B cell (primary cell): Measurements from ENCODE around the gene PLA2G3. TPM values are rescaled to one million over a fixed set of nuclear protein-coding genes. Genes with fewer than 3 reads are reported as not detected.
A peak's percentile ranks its signal among the peaks of the same experiment; 100 is the strongest.

ENCODE experiments used
- ATAC-seq: fragments of 200-7000 bp; cut with Tn5 transposase; one replicate; pipeline ENCODE4 v1.10.0; 2021; ENCODE audit warnings: low read depth, mild to moderate bottlenecking, moderate number of reproducible peaks, moderate library complexity
- CTCF ChIA-PET: fragments of 350-600 bp; sonication (Branson Sonifier 250); formaldehyde crosslinking; loops from one replicate; lab custom pipeline; 2021; ENCODE audit warnings: antibody characterized with exemption, inconsistent platforms; lab: Charles Lee
- POLR2A ChIA-PET: fragments of 350-600 bp; sonication (Branson Sonifier 250); formaldehyde crosslinking; loops from one replicate; lab custom pipeline; 2021; ENCODE audit warnings: antibody characterized with exemption; lab: Charles Lee
- DNase-seq: peaks from one replicate; pipeline ENCODE4 v3.0.0; 2013
- H2AFZ ChIP-seq: 2 replicates; pipeline ENCODE4 v1.6.1; 2012; ENCODE audit warnings: mild to moderate bottlenecking, low read depth, low read length; ENCODE audit not compliant: insufficient read depth, poor library complexity, severe bottlenecking
- H3K27ac ChIP-seq, 2 donors: 1 replicate in 1 of 2; 2 replicates in 1 of 2; pipeline ENCODE4 v1.5.1; 2012 to 2013; ENCODE audit warnings: low read length in 2 of 2, mild to moderate bottlenecking in 2 of 2, moderate library complexity in 1 of 2
- H3K27me3 ChIP-seq, 4 experiments: fragments of 200-600 bp in 1 of 4; sonication (generic) in 1 of 4; replicated peaks in 1 of 4; 1 replicate in 2 of 4; 2 replicates in 2 of 4; pipeline versions ENCODE4 v1.6.1 to v1.7.0; 2013 to 2016; ENCODE audit warnings: low read length in 3 of 4, mild to moderate bottlenecking in 2 of 4, mixed read lengths in 1 of 4, moderate library complexity in 1 of 4; ENCODE audit not compliant: insufficient read depth in 4 of 4, control insufficient read depth in 3 of 4; ENCODE audit errors: control extremely low read depth in 1 of 4
- H3K36me3 ChIP-seq, 2 experiments: replicated peaks in 1 of 2; 1 replicate in 1 of 2; 2 replicates in 1 of 2; pipeline versions ENCODE4 v1.6.1 to v1.7.1; 2013; ENCODE audit warnings: low read length in 1 of 2; ENCODE audit not compliant: insufficient read depth in 2 of 2, control insufficient read depth in 1 of 2; ENCODE audit errors: control extremely low read depth in 1 of 2, extremely low read depth in 1 of 2
- H3K4me1 ChIP-seq, 2 donors: fragments of 200-600 bp in 1 of 2; sonication (generic) in 1 of 2; 1 replicate in 1 of 2; 2 replicates in 1 of 2; pipeline versions ENCODE4 v1.5.1 to v1.6.1; 2013 to 2017; ENCODE audit warnings: low read length in 2 of 2; ENCODE audit not compliant: control insufficient read depth in 2 of 2, insufficient read depth in 2 of 2
- H3K4me2 ChIP-seq: replicated peaks from 2 replicates; pipeline ENCODE3; 2012; ENCODE audit warnings: mild to moderate bottlenecking, low read depth, low read length; ENCODE audit not compliant: poor library complexity, severe bottlenecking
- H3K4me3 ChIP-seq, 5 experiments: fragments of 200-600 bp in 1 of 5; sonication (generic) in 1 of 5; 1 replicate in 3 of 5; 2 replicates in 2 of 5; pipeline versions ENCODE4 v1.5.1 to v1.7.0; 2011 to 2016; ENCODE audit warnings: low read length in 4 of 5, mild to moderate bottlenecking in 4 of 5, low read depth in 2 of 5, control low read depth in 1 of 5, moderate library complexity in 1 of 5; ENCODE audit not compliant: insufficient read depth in 1 of 5; ENCODE audit errors: control extremely low read depth in 1 of 5, extremely low read depth in 1 of 5
- H3K79me2 ChIP-seq: fragments of 200-600 bp; sonication (generic); one replicate; pipeline ENCODE4 v1.6.0; 2016; ENCODE audit warnings: low read length; ENCODE audit not compliant: control insufficient read depth, insufficient read depth
- H3K9ac ChIP-seq: fragments of 200-600 bp; sonication (generic); 2 replicates; pipeline ENCODE4 v1.6.1; 2017; ENCODE audit warnings: mild to moderate bottlenecking, low read length, moderate library complexity
- H3K9me3 ChIP-seq, 3 donors: one replicate each; pipeline versions ENCODE4 v1.6.1 to v1.7.1; 2013; ENCODE audit warnings: low read length in 2 of 3; ENCODE audit not compliant: control insufficient read depth in 2 of 3, insufficient read depth in 1 of 3; ENCODE audit errors: control extremely low read depth in 1 of 3
- H4K20me1 ChIP-seq: 2 replicates; pipeline ENCODE4 v1.6.0; 2012; ENCODE audit warnings: mild to moderate bottlenecking, low read length; ENCODE audit not compliant: insufficient read depth, control insufficient read depth, poor library complexity, severe bottlenecking
- H3K27ac Mint-ChIP-seq: one replicate; pipeline ENCODE4 v1.8.0; 2021; ENCODE audit warnings: mixed read lengths
- H3K27me3 Mint-ChIP-seq: one replicate; pipeline ENCODE4 v1.8.0; 2021; ENCODE audit warnings: mixed read lengths
- H3K4me1 Mint-ChIP-seq: one replicate; pipeline ENCODE4 v1.8.0; 2021; ENCODE audit warnings: mixed read lengths
- H3K4me3 Mint-ChIP-seq: one replicate; pipeline ENCODE4 v1.8.0; 2021; ENCODE audit warnings: mixed read lengths
- H3K9me3 Mint-ChIP-seq: one replicate; pipeline ENCODE4 v1.8.0; 2022; ENCODE audit warnings: mixed read lengths; ENCODE audit not compliant: insufficient read depth
- CTCF ChIP-seq: fragments of 200-600 bp; IDR thresholded peaks from one replicate; pipeline ENCODE4 v1.8.0; 2022; ENCODE audit warnings: antibody characterized with exemption, mild to moderate bottlenecking
- EZH2 ChIP-seq: IDR thresholded peaks from 2 replicates; pipeline ENCODE4 v1.6.1; 2012; ENCODE audit warnings: borderline replicate concordance, low read depth, mild to moderate bottlenecking, moderate library complexity, low read length; ENCODE audit not compliant: insufficient read depth, poor library complexity, severe bottlenecking
- WGBS: methylation state at CpG from one replicate; pipeline ENCODE4 v1.1.5; 2013; ENCODE audit warnings: missing lambda C conversion rate; ENCODE audit not compliant: insufficient coverage; 5-methylcytosine and 5-hydroxymethylcytosine counted together
- intact Hi-C: fragments of 100-400 bp; cut with micrococcal nuclease; formaldehyde crosslinking; loops from one replicate; pipeline ENCODE4 v1.10.0; 2022
- polyA plus RNA-seq: library from polyadenylated mRNA; depleted of rRNA; stranded (reverse); fragments of >200 nt; gene quantifications from 2 replicates; pipeline ENCODE4 v1.2.3, GENCODE V29; 2012
- total RNA-seq, 2 donors: library from RNA; stranded (reverse); fragments of 120-200 nt in 1 of 2; gene quantifications; 1 replicate in 1 of 2; 2 replicates in 1 of 2; pipeline versions ENCODE4 v1.2.3 to v1.2.4, GENCODE V29; 2013 to 2022

The PLA2G3 gene
- total and polyA plus RNA-seq, 2 donors (not counting 1 experiment from before 2014, with no cell fraction given), result not detected

GRCh38 chr22:31085493-31085824 is 54.8 kb downstream of the PLA2G3 start:
- Histone ChIP-seq H4K20me1 (no peaks in the 10 kb centered on the region), H2AFZ (peak overlapping the region; percentile 98), H3K79me2 (peaks cover 4% of the 10 kb centered on the region), H3K4me2 (peak overlapping the region; percentile 90), H3K9me3 (no peaks in the 10 kb centered on the region), H3K4me3 (peak overlapping the region in 4 of 5 experiments; percentile 76 to 92 (median 88)), H3K36me3 (no peaks in the 10 kb centered on the region), H3K4me1 (peaks cover 32 to 66% of the 10 kb centered on the region in 2 donors), H3K27me3 (no peaks in the 10 kb centered on the region), H3K27ac (peak overlapping the region; percentile 80 to 91), H3K9ac (peak overlapping the region; percentile 90)
- intact Hi-C loops, result loop anchor here (1.0 to 5.0 kb wide), 7 partner anchors 75 to 493 kb away; partner anchors contain the start of genes LIMK2, RNF185 and TUG1
- Mint-ChIP-seq H3K27me3 (no peaks in the 10 kb centered on the region), H3K27ac (peak overlapping the region; percentile 84), H3K4me3 (peak overlapping the region; percentile 92), H3K4me1 (peaks cover 47% of the 10 kb centered on the region), H3K9me3 (no peaks in the 10 kb centered on the region)
- 11% methylated on average over 7 of the region's 13 CpGs for WGBS
- POLR2A ChIA-PET, result interaction anchor here (0.6 to 1.4 kb wide), 4 partner anchors 19 to 205 kb away, joined by 3 to 6 read pairs (median 4); partner anchors contain the start of genes MORC2 and TUG1
- TF ChIP-seq CTCF (peak; percentile 61), EZH2 (no peak)
- CTCF ChIA-PET, result interaction anchor here (0.6 to 3.5 kb wide), 15 partner anchors 16 to 452 kb away, joined by 3 to 18 read pairs (median 6); partner anchors contain the start of genes LIMK2, MORC2, RNF185 and SELENOM
- ATAC-seq (no peak), DNase-seq (no peak)
